ENCODE measurements around the gene TBC1D25. TPM values are rescaled to one million over a fixed set of nuclear protein-coding genes. Genes with fewer than 3 reads are reported as not detected.
"Not testable (repeated sequence)": the region's sequence is repeated elsewhere in the genome, so short reads cannot be mapped to it uniquely, and the experiment has no call there.

TBC1D25 gene
- total RNA-seq, 1 donor from 2014 or later, result 13.1 TPM

- H4K20me1 ChIP-seq (ENCODE audit: insufficient read depth, low read length), result peaks cover 6% of the 10 kb centered on the region
- H3K4me1 ChIP-seq (ENCODE audit: insufficient read depth, low read length), result peaks cover 6% of the 10 kb centered on the region
- TF ChIP-seq EZH2 (IDR thresholded peaks at IDR 0.05; ENCODE audit: insufficient read depth, low read length) (no peak), CTCF (IDR thresholded peaks at IDR 0.05; ENCODE audit: insufficient read depth, low read depth, low read length) (no peak)
- no peak overlapping the region for H3K27ac ChIP-seq (ENCODE audit: low read depth, low read length)
- DNase-seq (ENCODE audit: low read depth) (no peak), FAIRE-seq (no peak)
- H3K36me3 Mint-ChIP-seq (ENCODE audit: low read depth, unreplicated experiment), result no peaks in the 10 kb centered on the region
- peak overlapping the region; percentile 93 for H3K4me3 Mint-ChIP-seq (ENCODE audit: unreplicated experiment)
- H3K36me3 ChIP-seq (ENCODE audit: insufficient read depth, low read length), result no peaks in the 10 kb centered on the region
- H3K27me3 Mint-ChIP-seq (ENCODE audit: low read depth, unreplicated experiment), result no peaks in the 10 kb centered on the region
- H3K27ac Mint-ChIP-seq (ENCODE audit: unreplicated experiment), result peak overlapping the region; percentile 87
- H3K4me2 ChIP-seq (ENCODE audit: low read length), result peak overlapping the region; percentile 86
- peak overlapping the region; percentile 71 for H3K4me3 ChIP-seq (ENCODE audit: insufficient read depth, low read depth, low read length)
- H3K27me3 ChIP-seq (ENCODE audit: insufficient read depth, low read length), result no peaks in the 10 kb centered on the region
- H3K79me2 ChIP-seq (ENCODE audit: insufficient read depth, low read length), result peaks cover 22% of the 10 kb centered on the region
- peaks cover 8% of the 10 kb centered on the region for H3K4me1 Mint-ChIP-seq (ENCODE audit: low read depth, unreplicated experiment)
- peak overlapping the region; percentile 90 for H3K9ac ChIP-seq (ENCODE audit: low read length)
- no peaks in the 10 kb centered on the region for H3K9me3 ChIP-seq (ENCODE audit: insufficient read depth, low read depth, low read length)
- no peaks in the 10 kb centered on the region for H3K9me3 Mint-ChIP-seq (ENCODE audit: unreplicated experiment)
- H2AFZ ChIP-seq (ENCODE audit: low read depth, low read length), result no peak overlapping the region
Observed at GRCh38 chrX:48540480-48540879, 966 bp downstream of the TBC1D25 start.

GRCh38 chrX:48541140-48541814 lies 1.8 kb downstream of the TBC1D25 start:
- Histone ChIP-seq H3K27ac (ENCODE audit: low read depth, low read length) (no peak overlapping the region), H3K4me1 (ENCODE audit: insufficient read depth, low read length) (peaks cover 6% of the 10 kb centered on the region), H4K20me1 (ENCODE audit: insufficient read depth, low read length) (peaks cover 6% of the 10 kb centered on the region), H2AFZ (ENCODE audit: low read depth, low read length) (no peak overlapping the region), H3K36me3 (ENCODE audit: insufficient read depth, low read length) (no peaks in the 10 kb centered on the region), H3K9me3 (ENCODE audit: insufficient read depth, low read depth, low read length) (no peaks in the 10 kb centered on the region), H3K4me2 (ENCODE audit: low read length) (peak overlapping the region; percentile 86), H3K79me2 (ENCODE audit: insufficient read depth, low read length) (peaks cover 22% of the 10 kb centered on the region), H3K9ac (ENCODE audit: low read length) (no peak overlapping the region), H3K27me3 (ENCODE audit: insufficient read depth, low read length) (no peaks in the 10 kb centered on the region), H3K4me3 (ENCODE audit: insufficient read depth, low read depth, low read length) (no peak overlapping the region)
- no peaks in the 10 kb centered on the region for H3K36me3 Mint-ChIP-seq (ENCODE audit: low read depth, unreplicated experiment)
- peaks cover 8% of the 10 kb centered on the region for H3K4me1 Mint-ChIP-seq (ENCODE audit: low read depth, unreplicated experiment)
- H3K27me3 Mint-ChIP-seq (ENCODE audit: low read depth, unreplicated experiment), result no peaks in the 10 kb centered on the region
- no peak overlapping the region for H3K4me3 Mint-ChIP-seq (ENCODE audit: unreplicated experiment)
- no peak overlapping the region for H3K27ac Mint-ChIP-seq (ENCODE audit: unreplicated experiment)
- no peak for FAIRE-seq
- no peaks in the 10 kb centered on the region for H3K9me3 Mint-ChIP-seq (ENCODE audit: unreplicated experiment)
- TF ChIP-seq CTCF (IDR thresholded peaks at IDR 0.05; ENCODE audit: insufficient read depth, low read depth, low read length), result no peak
- no peak for TF ChIP-seq EZH2 (IDR thresholded peaks at IDR 0.05; ENCODE audit: insufficient read depth, low read length)
- no peak for DNase-seq (ENCODE audit: low read depth)

GRCh38 chrX:48548871-48549270 lies 9.4 kb downstream of the TBC1D25 start:
- H3K27me3 ChIP-seq (ENCODE audit: insufficient read depth, low read length), result no peaks in the 10 kb centered on the region
- TF ChIP-seq CTCF (IDR thresholded peaks at IDR 0.05; ENCODE audit: insufficient read depth, low read depth, low read length) (no peak), EZH2 (IDR thresholded peaks at IDR 0.05; ENCODE audit: insufficient read depth, low read length) (no peak)
- no peak overlapping the region for H3K27ac Mint-ChIP-seq (ENCODE audit: unreplicated experiment)
- no peaks in the 10 kb centered on the region for H3K9me3 Mint-ChIP-seq (ENCODE audit: unreplicated experiment)
- H3K9ac ChIP-seq (ENCODE audit: low read length), result no peak overlapping the region
- H3K27ac ChIP-seq (ENCODE audit: low read depth, low read length), result no peak overlapping the region
- no peak overlapping the region for H2AFZ ChIP-seq (ENCODE audit: low read depth, low read length)
- no peak for DNase-seq (ENCODE audit: low read depth)
- no peaks in the 10 kb centered on the region for H3K4me1 ChIP-seq (ENCODE audit: insufficient read depth, low read length)
- H3K4me1 Mint-ChIP-seq (ENCODE audit: low read depth, unreplicated experiment), result no peaks in the 10 kb centered on the region
- no peaks in the 10 kb centered on the region for H3K79me2 ChIP-seq (ENCODE audit: insufficient read depth, low read length)
- FAIRE-seq, result peak; percentile 83
- H3K4me3 ChIP-seq (ENCODE audit: insufficient read depth, low read depth, low read length), result no peak overlapping the region
- H3K9me3 ChIP-seq (ENCODE audit: insufficient read depth, low read depth, low read length), result no peaks in the 10 kb centered on the region
- H3K36me3 Mint-ChIP-seq (ENCODE audit: low read depth, unreplicated experiment), result no peaks in the 10 kb centered on the region
- no peak overlapping the region for H3K4me2 ChIP-seq (ENCODE audit: low read length)
- H3K36me3 ChIP-seq (ENCODE audit: insufficient read depth, low read length), result no peaks in the 10 kb centered on the region
- H4K20me1 ChIP-seq (ENCODE audit: insufficient read depth, low read length), result no peaks in the 10 kb centered on the region
- no peaks in the 10 kb centered on the region for H3K27me3 Mint-ChIP-seq (ENCODE audit: low read depth, unreplicated experiment)
- no peak overlapping the region for H3K4me3 Mint-ChIP-seq (ENCODE audit: unreplicated experiment)

- H3K4me1 ChIP-seq (ENCODE audit: insufficient read depth, low read length); H3K9ac ChIP-seq (ENCODE audit: low read length); H3K27ac Mint-ChIP-seq (ENCODE audit: unreplicated experiment); H3K27ac ChIP-seq (ENCODE audit: low read depth, low read length); H3K79me2 ChIP-seq (ENCODE audit: insufficient read depth, low read length); H3K4me1 Mint-ChIP-seq (ENCODE audit: low read depth, unreplicated experiment); H3K27me3 Mint-ChIP-seq (ENCODE audit: low read depth, unreplicated experiment); H3K36me3 Mint-ChIP-seq (ENCODE audit: low read depth, unreplicated experiment); H2AFZ ChIP-seq (ENCODE audit: low read depth, low read length); DNase-seq (ENCODE audit: low read depth); H3K9me3 Mint-ChIP-seq (ENCODE audit: unreplicated experiment); H3K27me3 ChIP-seq (ENCODE audit: insufficient read depth, low read length); H4K20me1 ChIP-seq (ENCODE audit: insufficient read depth, low read length); H3K4me2 ChIP-seq (ENCODE audit: low read length); H3K9me3 ChIP-seq (ENCODE audit: insufficient read depth, low read depth, low read length); H3K36me3 ChIP-seq (ENCODE audit: insufficient read depth, low read length); H3K4me3 ChIP-seq (ENCODE audit: insufficient read depth, low read depth, low read length): not testable (repeated sequence)
- peak; percentile 17 for FAIRE-seq
- peak overlapping the region; percentile 1 for H3K4me3 Mint-ChIP-seq (ENCODE audit: unreplicated experiment)
Observed at GRCh38 chrX:48555731-48556325, 16.3 kb downstream of the TBC1D25 start.

Data from astrocyte (in vitro differentiated cells and primary cell).